NCI-H2196 treated with DMSO at 0.1 percent for 48 hours (cell line): ENCODE results near the gene CCNF.
"Not testable (repeated sequence)": the region's sequence is repeated elsewhere in the genome, so short reads cannot be mapped to it uniquely, and the experiment has no call there.

Experiments used
- DNase-seq: peaks from one replicate; lab custom pipeline; 2025; ENCODE audit not compliant: unreplicated experiment; lab: John Stamatoyannopoulos, UW

Gene CCNF

DNA sequence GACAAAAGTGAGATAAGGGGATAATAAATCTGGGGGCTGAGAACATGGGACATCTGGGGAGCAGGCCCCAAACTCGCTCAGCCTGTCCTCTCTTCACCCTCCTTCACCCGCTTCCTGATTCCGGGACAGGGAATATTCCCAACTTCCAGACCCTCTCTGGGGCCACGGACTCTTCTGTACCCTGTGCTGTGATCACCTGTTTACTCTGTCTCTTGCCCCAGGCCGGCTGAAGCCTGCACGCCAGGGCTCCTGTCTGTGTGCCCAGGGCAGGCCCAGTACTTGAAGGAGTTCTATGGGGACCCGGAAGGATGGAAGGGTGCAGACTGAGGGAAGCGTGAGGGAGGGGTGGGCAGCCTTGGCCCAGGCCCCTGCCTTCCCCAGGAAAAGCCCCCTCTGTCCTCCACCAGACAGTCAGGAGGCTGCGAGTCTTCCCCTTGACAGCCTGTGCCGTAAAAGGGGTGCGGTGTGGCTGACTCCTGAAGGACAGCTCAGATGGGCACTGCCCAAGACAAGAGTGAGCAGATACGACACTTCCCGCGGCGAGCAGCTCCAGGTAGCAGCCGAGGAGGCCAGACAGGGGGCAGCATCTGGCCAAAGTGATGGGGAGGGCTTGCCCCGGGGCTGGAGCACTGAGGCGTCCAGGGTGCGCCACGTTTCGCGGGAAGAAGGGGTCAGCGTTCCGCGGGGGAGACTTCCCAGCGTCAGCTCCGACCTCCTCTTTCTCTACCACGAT is 1.0 kb upstream of the CCNF start:
- peak; percentile 17 for DNase-seq

DNA sequence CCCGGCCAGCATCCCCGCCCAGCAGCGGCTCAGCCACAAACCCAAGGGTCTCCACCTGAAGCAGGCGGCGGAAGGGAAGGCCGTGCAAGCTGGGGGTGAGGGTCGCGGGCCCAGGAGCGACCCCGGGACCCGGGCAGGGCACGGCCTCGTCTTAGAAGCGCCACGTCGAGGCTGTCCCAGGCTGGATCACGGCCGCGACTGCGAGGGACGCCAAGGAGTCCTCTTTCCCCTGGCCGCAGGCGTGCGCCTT is 538 bp upstream of the CCNF start:
- no peak for DNase-seq

GRCh38 chr16:2429771-2430663 is 770 bp downstream of the CCNF start:
- DNase-seq: no peak

DNA sequence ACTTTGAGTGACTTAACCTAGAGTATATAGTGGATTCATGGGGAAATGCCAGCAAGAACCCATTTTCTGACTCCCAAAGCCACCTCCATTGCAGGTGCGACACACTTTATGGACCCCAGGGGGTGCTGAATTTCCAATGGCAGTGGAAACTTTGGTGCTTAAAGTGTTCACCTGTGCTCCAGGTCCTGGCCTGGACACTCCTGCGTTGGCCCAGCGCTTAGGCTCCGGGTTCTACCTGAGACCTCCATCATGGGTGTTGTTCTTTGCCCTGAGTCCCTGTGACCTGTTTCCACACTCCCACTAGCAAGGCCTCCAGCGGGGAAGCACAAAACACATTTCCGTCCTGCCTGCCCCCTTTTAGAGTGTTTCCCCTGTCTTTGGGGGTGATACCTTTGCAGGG is 3.0 kb downstream of the CCNF start:
- DNase-seq: no peak

GRCh38 chr16:2432801-2433505 is 3.7 kb downstream of the CCNF start:
- DNase-seq: no peak

GRCh38 chr16:2435236-2435635 is 6.0 kb downstream of the CCNF start:
- not testable (repeated sequence) for DNase-seq

GRCh38 chr16:2436110-2436509 is 6.9 kb downstream of the CCNF start:
- no peak for DNase-seq

DNA sequence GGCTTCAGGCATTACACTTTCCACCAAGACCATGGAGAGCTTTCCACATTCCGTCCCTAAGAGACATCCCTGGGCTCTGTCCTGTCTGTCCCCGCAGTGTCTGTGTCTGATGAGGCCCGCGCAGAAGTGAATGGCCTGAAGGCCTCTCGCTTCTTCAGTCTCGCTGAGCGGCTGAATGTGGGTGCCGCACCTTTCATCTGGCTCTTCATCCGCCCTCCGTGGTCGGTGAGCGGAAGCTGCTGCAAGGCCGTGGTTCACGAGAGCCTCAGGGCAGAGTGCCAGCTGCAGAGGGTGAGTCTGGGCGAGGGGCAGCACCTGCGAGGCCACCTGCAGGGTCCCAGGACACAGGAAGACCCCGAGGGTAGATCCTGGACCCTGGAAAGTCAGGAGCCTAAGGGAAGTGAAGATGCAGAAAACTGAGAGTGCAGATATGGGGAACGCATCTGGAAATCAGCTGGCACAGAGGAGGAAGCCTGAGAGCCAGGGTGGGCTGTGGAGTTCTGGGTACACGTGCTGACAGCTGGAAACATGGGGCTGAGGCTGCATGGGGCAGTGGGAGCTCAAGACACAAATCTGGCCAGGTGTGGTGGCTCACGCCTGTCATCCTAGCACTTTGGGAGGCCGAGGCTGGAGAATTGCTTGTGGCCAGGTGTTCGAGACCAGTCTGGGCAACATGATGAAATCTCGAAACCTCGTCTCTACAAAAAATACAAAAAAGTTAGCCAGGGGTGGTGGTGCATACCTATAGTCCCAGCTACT is 8.0 kb downstream of the CCNF start:
- no peak for DNase-seq

- no peak for DNase-seq
Observed at GRCh38 chr16:2438121-2438520, 8.9 kb downstream of the CCNF start.

GRCh38 chr16:2439598-2439997 is 10.4 kb downstream of the CCNF start:
- no peak for DNase-seq

DNA sequence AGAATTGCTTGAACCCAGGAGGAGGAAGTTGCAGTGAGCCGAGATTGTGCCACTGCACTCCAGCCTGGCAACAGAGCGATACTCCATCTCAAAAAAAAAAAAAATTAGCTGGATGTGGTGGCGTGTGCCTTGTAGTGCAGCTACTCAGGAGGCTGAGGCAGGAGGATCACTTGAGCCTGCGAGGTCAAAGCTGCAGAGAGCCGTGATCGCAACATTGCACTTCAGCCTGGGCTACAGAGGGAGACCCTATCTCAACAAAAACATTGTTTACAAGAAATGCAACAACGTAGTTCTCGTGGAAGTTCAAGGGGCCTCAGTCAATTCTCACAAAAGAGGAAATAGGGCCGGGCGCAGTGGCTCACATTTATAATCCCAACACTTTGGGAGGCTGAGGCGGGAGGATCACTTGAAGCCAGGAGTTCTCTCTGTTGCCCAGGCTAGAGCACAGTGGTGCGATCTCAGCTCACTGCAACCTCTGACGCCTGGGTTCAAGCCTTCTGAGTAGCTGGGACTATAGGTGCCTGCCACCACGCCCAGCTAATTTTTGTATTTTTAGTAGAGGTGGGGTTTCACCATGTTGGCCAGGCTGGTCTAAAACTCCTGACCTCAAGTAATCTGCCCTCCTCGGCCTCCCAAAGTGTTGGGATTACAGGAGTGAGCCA is 12.0 kb downstream of the CCNF start:
- DNase-seq: not testable (repeated sequence)

DNA sequence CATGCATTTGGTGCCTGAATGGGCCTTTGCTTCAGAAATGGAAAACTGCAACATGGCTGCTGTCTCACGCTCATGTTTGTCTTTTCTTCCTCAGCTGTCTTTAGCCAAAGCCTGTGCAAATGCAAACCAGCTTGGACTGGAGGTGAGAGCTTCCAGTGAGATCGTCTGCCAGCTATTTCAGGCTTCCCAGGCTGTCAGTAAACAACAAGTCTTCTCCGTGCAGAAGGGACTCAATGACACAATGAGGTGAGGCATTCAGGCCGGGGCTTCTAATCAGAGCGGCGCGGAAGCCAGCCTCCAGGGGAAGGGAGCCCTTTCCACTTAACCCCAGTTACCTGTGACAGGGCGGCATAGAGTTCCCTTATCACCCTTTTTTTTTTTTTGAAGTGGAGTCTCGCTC is 14.3 kb downstream of the CCNF start:
- peak; percentile 20 for DNase-seq

- DNase-seq: no peak
Observed at GRCh38 chr16:2447920-2448583, 18.8 kb downstream of the CCNF start.

GRCh38 chr16:2449118-2449517 is 19.9 kb downstream of the CCNF start:
- no peak for DNase-seq

DNA sequence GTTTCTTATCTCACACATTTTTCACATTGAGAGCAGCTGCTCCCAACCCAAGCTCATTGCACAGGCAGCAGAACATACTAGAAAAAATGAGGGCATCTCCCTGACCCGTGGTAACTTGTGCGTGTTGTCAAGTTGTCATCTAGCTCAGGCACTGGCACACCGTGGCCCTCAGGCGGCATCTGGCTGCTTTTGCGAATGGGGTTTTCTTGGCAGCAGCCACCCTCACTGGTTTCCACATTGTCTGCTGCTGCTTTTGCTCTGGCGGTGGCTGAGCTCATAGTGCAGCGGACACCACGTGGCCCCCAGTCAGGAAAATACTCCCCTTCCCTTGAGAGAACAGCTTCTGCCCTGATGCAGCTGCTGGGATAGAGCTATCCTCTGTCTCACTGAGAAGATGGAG is 21.3 kb downstream of the CCNF start:
- DNase-seq: no peak

GRCh38 chr16:2450975-2451381 is 21.7 kb downstream of the CCNF start:
- no peak for DNase-seq

DNA sequence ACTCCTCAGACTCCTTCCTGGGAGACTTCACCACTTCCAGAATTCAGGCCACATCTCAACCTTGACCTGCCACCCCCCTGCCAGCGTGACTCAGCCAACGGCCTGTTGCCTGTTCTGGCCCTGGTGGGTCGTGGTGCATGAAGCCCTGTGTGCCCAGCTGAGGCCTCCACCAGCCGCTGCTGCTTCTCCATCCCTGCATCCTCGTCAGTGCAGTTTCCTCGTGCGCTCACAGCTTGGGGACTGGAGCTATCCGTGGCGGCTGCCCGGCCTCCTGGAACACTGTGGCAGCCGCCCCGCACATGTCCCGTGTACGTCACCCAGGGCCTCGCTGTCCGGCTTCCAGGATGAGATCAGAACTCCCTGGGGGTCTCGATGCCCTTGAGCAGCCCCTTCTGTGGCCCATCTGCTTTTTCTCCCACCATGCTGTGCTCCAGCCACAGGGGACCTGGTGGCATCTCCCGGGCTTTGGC is 22.6 kb downstream of the CCNF start:
- no peak for DNase-seq

- no peak for DNase-seq
Observed at GRCh38 chr16:2452650-2453049, 23.4 kb downstream of the CCNF start.

GRCh38 chr16:2455081-2455845 is 26.0 kb downstream of the CCNF start:
- DNase-seq: no peak
